Right lobe of liver (tissue), 4 donors: ENCODE results near the gene ZNF746.

Experiments
- CTCF ChIP-seq, 4 donors: fragments of 200-600 bp in 3 of 4; fragments of 450-650 bp in 1 of 4; IDR thresholded peaks; one replicate each; pipeline versions ENCODE4 v1.5.1 to v1.8.0; 2016 to 2022; ENCODE audit warnings: antibody characterized with exemption in 4 of 4, mild to moderate bottlenecking in 2 of 4
- POLR2A ChIP-seq: fragments of 450-650 bp; IDR thresholded peaks from one replicate; pipeline ENCODE4 v1.6.1; 2017; ENCODE audit warnings: antibody characterized with exemption, mild to moderate bottlenecking
- donor health status: DM: no; HTN: no; CAD: no.
- donor health status: DM: no; HTN: no; CAD: no.
- donor health status: DM: no; HTN: yes; CAD: no.

- no peak for TF ChIP-seq CTCF (IDR thresholded peaks at IDR 0.05)
- no peak for TF ChIP-seq POLR2A
These were observed 53.3 kb downstream of the ZNF746 start for GRCh38 chr7:149444287-149444686.
